AG09309 (cell line): ENCODE data around the gene OR2M3.

Experiments
- DNase-seq: peaks from one replicate; pipeline ENCODE4 v3.0.0-alpha.2; 2010; ENCODE audit warnings: low read depth
- H3K4me3 ChIP-seq: 2 replicates; pipeline ENCODE4 v1.5.1; 2011; ENCODE audit warnings: mild to moderate bottlenecking, low read depth, low read length, moderate library complexity; ENCODE audit not compliant: control insufficient read depth
- TF ChIP-seq, protein P1 (sequence below): IDR thresholded peaks from 2 replicates; pipeline ENCODE4 v1.5.1; 2011; ENCODE audit warnings: mild to moderate bottlenecking, low read depth, low read length, inconsistent platforms; ENCODE audit not compliant: insufficient read depth, control insufficient read depth; ENCODE audit errors: missing control alignments

Gene OR2M3

DNA sequence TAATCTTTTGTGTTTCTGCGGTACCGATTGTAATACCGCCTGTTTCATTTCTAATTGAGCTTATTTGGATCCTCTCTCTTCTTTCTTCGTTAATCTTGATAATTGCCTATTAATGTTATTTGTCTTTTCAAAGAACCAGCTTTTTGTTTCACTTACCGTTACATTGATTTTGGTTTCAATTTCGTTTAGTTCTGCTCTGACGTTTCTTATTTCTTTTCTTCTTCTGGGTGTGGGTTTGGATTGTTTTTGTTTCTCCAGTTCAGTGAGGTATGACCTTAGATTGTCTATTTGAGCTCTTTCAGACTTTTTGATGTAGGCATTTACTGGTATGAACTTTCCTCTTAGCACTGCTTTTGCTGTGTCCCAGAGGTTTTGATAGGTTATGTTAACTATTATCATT lies 13.1 kb upstream of the OR2M3 start:
- H3K4me3 ChIP-seq, result no peak overlapping the region
- TF ChIP-seq, protein P1, sequence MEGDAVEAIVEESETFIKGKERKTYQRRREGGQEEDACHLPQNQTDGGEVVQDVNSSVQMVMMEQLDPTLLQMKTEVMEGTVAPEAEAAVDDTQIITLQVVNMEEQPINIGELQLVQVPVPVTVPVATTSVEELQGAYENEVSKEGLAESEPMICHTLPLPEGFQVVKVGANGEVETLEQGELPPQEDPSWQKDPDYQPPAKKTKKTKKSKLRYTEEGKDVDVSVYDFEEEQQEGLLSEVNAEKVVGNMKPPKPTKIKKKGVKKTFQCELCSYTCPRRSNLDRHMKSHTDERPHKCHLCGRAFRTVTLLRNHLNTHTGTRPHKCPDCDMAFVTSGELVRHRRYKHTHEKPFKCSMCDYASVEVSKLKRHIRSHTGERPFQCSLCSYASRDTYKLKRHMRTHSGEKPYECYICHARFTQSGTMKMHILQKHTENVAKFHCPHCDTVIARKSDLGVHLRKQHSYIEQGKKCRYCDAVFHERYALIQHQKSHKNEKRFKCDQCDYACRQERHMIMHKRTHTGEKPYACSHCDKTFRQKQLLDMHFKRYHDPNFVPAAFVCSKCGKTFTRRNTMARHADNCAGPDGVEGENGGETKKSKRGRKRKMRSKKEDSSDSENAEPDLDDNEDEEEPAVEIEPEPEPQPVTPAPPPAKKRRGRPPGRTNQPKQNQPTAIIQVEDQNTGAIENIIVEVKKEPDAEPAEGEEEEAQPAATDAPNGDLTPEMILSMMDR, result no peak
- DNase-seq, result no peak

DNA sequence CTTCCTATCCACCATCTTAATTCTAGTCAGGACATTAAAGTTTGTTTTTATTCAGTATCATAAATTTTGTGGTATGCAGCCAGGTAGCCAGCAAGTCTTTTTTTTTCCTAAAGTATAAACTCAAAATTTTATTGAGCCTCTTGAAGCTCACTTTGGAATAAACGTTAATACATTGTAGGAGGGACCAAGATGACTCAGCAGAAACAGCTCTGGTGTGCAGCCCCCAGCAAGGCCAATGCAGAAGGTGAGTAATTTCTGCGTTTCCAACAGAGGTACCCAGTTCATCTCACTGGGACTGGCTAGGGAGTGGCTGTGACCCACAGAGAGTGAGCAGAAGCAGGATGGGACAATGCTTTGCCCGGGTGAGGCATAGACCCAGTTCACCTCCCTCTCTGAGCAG lies 9.7 kb upstream of the OR2M3 start:
- H3K4me3 ChIP-seq, result no peak overlapping the region
- no peak for DNase-seq
- TF ChIP-seq, protein P1, result no peak

DNA sequence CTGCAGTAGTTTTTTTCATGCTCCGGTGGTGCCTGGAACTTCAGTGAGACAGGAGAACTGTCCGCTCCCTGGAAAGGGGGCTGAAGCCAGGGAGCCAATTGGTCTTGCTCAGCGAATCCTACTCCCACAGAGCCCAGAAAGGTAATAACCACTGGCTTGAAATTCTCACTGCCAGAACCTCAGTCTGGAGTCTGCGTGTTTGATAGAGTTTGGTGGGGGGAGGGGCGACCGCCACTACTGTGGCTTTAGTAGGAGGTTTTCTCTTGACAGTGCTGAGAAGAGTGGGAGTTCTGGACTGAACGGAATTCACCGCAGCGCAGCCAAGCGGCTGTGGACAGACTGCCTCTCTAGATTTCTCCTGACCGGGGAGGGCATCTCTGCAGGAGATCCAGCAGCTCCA lies 8.0 kb upstream of the OR2M3 start:
- H3K4me3 ChIP-seq, result no peak overlapping the region
- TF ChIP-seq, protein P1, result no peak

DNA sequence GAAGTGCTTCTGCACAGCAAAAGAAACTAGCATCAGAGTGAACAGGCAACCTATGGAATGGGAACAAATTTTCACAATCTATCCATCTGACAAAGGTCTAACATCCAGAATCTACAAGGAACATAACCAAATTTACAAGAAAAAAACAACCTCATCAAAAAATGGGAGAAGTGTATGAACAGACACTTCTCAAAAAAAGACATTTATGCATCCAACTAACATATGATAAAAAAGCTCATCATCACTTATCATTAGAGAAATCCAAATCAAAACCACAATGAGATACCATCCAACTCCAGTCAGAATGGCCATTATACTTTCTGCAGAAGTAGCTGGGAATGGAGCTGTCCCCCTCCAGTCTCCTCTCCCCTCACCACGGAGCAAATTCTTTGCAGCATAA lies 2.9 kb upstream of the OR2M3 start:
- no peak overlapping the region for H3K4me3 ChIP-seq
- TF ChIP-seq, protein P1, result no peak
- no peak for DNase-seq

More for the DNA sequence above, 8.0 kb upstream of the OR2M3 start:
- DNase-seq, result no peak

DNA sequence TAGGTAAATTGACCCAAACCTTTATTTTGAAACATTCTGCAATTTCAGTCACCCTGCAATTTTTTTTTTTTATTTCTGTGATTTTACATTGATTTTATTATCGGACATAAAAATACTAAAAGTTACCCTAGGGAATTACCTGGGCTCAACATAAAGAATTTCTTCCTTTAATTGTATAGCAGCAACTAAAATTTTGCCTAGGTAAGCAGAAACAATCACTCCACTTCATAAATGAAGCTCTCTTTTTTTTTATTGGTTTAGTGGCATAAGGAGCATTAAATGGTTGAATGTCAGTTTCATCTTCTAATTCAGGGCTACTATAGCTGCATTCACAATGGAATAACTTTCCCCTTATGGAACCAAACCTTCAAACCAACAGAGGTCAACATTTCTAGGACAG lies 18.8 kb downstream of the OR2M3 start:
- DNase-seq, result no peak
- TF ChIP-seq, protein P1, result no peak
- H3K4me3 ChIP-seq, result no peak overlapping the region

DNA sequence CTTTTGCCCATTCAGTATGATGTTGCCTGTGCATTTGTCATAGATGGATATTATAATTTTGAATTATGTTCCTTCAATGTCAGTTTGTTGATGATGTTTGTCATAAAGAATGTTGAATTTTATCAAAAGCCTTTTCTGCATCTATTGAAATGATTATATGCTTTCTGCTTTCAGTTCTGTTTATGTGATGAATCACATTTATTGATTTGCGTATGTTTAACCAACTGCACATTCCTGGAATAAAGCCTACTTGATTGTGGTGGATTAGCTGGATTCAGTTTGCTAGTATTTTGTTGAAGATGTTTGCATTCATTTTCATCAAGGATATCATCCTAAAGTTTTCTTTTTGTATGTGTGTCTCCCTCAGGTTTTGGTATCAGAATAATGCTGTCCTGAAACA lies 28.5 kb downstream of the OR2M3 start:
- TF ChIP-seq, protein P1, result no peak
- DNase-seq, result no peak
- no peak overlapping the region for H3K4me3 ChIP-seq

DNA sequence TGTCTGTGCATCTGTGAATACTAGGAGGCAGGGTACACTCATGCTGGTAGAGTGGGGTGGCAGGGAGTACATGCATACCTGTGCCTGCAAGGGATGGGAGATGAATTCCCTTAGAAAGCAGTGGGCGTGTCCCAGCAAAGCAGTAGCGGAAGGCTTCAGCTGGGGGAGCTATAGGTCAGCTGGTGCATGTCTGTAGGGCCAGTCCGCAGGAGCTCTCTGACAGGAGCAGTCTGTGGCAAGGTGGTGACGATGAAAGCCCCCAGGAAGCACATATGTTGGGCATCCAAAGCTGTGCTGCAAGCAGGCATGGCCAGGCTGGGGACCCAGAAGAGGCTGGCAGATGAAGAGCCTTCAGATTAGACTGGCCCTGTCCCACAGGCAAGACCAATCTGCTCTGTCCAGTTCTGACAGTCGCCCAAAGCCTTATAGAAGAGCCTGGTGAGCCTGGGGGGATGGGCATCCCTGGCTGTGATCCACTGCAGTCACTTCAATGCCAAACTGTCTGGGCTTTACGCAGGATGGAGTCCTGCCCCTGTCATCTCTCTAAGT lies 32.4 kb downstream of the OR2M3 start:
- H3K4me3 ChIP-seq, result no peak overlapping the region
- TF ChIP-seq, protein P1, result no peak
- DNase-seq, result no peak
